ENCODE measurements around the gene TSPOAP1.

Gene TSPOAP1

GRCh38 chr17:58319173-58320162 lies 9.1 kb downstream of the TSPOAP1 start:
- FAIRE-seq (no peak), DNase-seq (ENCODE audit: insufficient read length, low spot score) (no peak)

- DNase-seq (ENCODE audit: insufficient read length, low spot score) (no peak), FAIRE-seq (no peak)
Observed at GRCh38 chr17:58318627-58319172, 9.9 kb downstream of the TSPOAP1 start.

GRCh38 chr17:58318065-58318481 lies 10.5 kb downstream of the TSPOAP1 start:
- no peak for FAIRE-seq

GRCh38 chr17:58317421-58318064 lies 11.1 kb downstream of the TSPOAP1 start:
- FAIRE-seq, result peak; percentile 82

More at GRCh38 chr17:58318065-58318481, 10.5 kb downstream of the TSPOAP1 start:
- DNase-seq (ENCODE audit: insufficient read length, low spot score), result no peak

GRCh38 chr17:58316260-58316960 lies 12.2 kb downstream of the TSPOAP1 start:
- no peak for FAIRE-seq

More at GRCh38 chr17:58317421-58318064, 11.1 kb downstream of the TSPOAP1 start:
- peak; percentile 85 for DNase-seq (ENCODE audit: insufficient read length, low spot score)

GRCh38 chr17:58315750-58316149 lies 12.8 kb downstream of the TSPOAP1 start:
- DNase-seq (ENCODE audit: insufficient read length, low spot score), result no peak
- no peak for FAIRE-seq

More at GRCh38 chr17:58316260-58316960, 12.2 kb downstream of the TSPOAP1 start:
- no peak for DNase-seq (ENCODE audit: insufficient read length, low spot score)

- DNase-seq (ENCODE audit: insufficient read length, low spot score), result no peak
- no peak for FAIRE-seq
Observed at GRCh38 chr17:58315281-58315711, 13.3 kb downstream of the TSPOAP1 start.

- DNase-seq (ENCODE audit: insufficient read length, low spot score), result no peak
- no peak for FAIRE-seq
Observed at GRCh38 chr17:58314706-58315015, 13.9 kb downstream of the TSPOAP1 start.

GRCh38 chr17:58313815-58314705 lies 14.5 kb downstream of the TSPOAP1 start:
- FAIRE-seq (no peak), DNase-seq (ENCODE audit: insufficient read length, low spot score) (no peak)

- DNase-seq (ENCODE audit: insufficient read length, low spot score), result no peak
- no peak for FAIRE-seq
Observed at GRCh38 chr17:58312829-58313228, 15.8 kb downstream of the TSPOAP1 start.

GRCh38 chr17:58312021-58312630 lies 16.5 kb downstream of the TSPOAP1 start:
- DNase-seq (ENCODE audit: insufficient read length, low spot score), result no peak
- no peak for FAIRE-seq

GRCh38 chr17:58311429-58311894 lies 17.1 kb downstream of the TSPOAP1 start:
- DNase-seq (ENCODE audit: insufficient read length, low spot score), result no peak
- no peak for FAIRE-seq

GRCh38 chr17:58310511-58311428 lies 17.8 kb downstream of the TSPOAP1 start:
- DNase-seq (ENCODE audit: insufficient read length, low spot score) (no peak), FAIRE-seq (no peak)

- FAIRE-seq (no peak), DNase-seq (ENCODE audit: insufficient read length, low spot score) (no peak)
Observed at GRCh38 chr17:58309918-58310259, 18.7 kb downstream of the TSPOAP1 start.

GRCh38 chr17:58308985-58309917 lies 19.3 kb downstream of the TSPOAP1 start:
- DNase-seq (ENCODE audit: insufficient read length, low spot score) (no peak), FAIRE-seq (no peak)

GRCh38 chr17:58308173-58308984 lies 20.2 kb downstream of the TSPOAP1 start:
- DNase-seq (ENCODE audit: insufficient read length, low spot score), result no peak

More at GRCh38 chr17:58308173-58308984, 20.2 kb downstream of the TSPOAP1 start:
- no peak for FAIRE-seq
